ENCODE results near the gene SLC6A6.

SLC6A6 gene

GRCh38 chr3:14454639-14455310 lies 52.4 kb downstream of the SLC6A6 start:
- no peak for DNase-seq

- no peak for DNase-seq
These were observed 53.3 kb downstream of the SLC6A6 start for GRCh38 chr3:14455571-14456317.

GRCh38 chr3:14456794-14457193 lies 54.4 kb downstream of the SLC6A6 start:
- DNase-seq: no peak

GRCh38 chr3:14457481-14457880 lies 55.1 kb downstream of the SLC6A6 start:
- DNase-seq: no peak

GRCh38 chr3:14457999-14458398 lies 55.6 kb downstream of the SLC6A6 start:
- DNase-seq: no peak

GRCh38 chr3:14458434-14459275 lies 56.2 kb downstream of the SLC6A6 start:
- DNase-seq: no peak

- DNase-seq: no peak
These were observed 57.0 kb downstream of the SLC6A6 start for GRCh38 chr3:14459384-14459783.

GRCh38 chr3:14459787-14460186 lies 57.4 kb downstream of the SLC6A6 start:
- no peak for DNase-seq

GRCh38 chr3:14460342-14461005 lies 58.1 kb downstream of the SLC6A6 start:
- DNase-seq: no peak

- DNase-seq: no peak
These were observed 58.8 kb downstream of the SLC6A6 start for GRCh38 chr3:14461006-14461747.

- DNase-seq: peak; percentile 45
These were observed 59.4 kb downstream of the SLC6A6 start for GRCh38 chr3:14461748-14462324.

- DNase-seq: no peak
These were observed 60.3 kb downstream of the SLC6A6 start for GRCh38 chr3:14462738-14463137.

- no peak for DNase-seq
These were observed 61.1 kb downstream of the SLC6A6 start for GRCh38 chr3:14463330-14464140.

GRCh38 chr3:14464141-14464465 lies 61.7 kb downstream of the SLC6A6 start:
- no peak for DNase-seq

- DNase-seq: no peak
These were observed 62.1 kb downstream of the SLC6A6 start for GRCh38 chr3:14464521-14464920.

- DNase-seq: no peak
These were observed 63.0 kb downstream of the SLC6A6 start for GRCh38 chr3:14465425-14465824.

- no peak for DNase-seq
These were observed 63.9 kb downstream of the SLC6A6 start for GRCh38 chr3:14466179-14466903.

- peak; percentile 25 for DNase-seq
These were observed 65.6 kb downstream of the SLC6A6 start for GRCh38 chr3:14467814-14468620.

- no peak for DNase-seq
These were observed 66.2 kb downstream of the SLC6A6 start for GRCh38 chr3:14468621-14468981.

GRCh38 chr3:14470461-14470860 lies 68.1 kb downstream of the SLC6A6 start:
- DNase-seq: no peak
